Lower leg skin (tissue), 3 donors: Measurements from ENCODE around the gene OFD1.

ENCODE experiments used
- POLR2A ChIP-seq, 2 donors: fragments of 450-650 bp; IDR thresholded peaks; one replicate each; pipeline ENCODE4 v1.6.1; 2016 to 2017; ENCODE audit warnings: antibody characterized with exemption in 2 of 2, mild to moderate bottlenecking in 1 of 2, moderate library complexity in 1 of 2
- TF ChIP-seq, protein P1 (sequence below), 3 donors: fragments of 450-650 bp; IDR thresholded peaks; one replicate each; pipeline ENCODE4 v1.5.1; 2016; ENCODE audit warnings: antibody characterized with exemption in 3 of 3, mild to moderate bottlenecking in 3 of 3, moderate library complexity in 2 of 3

DNA sequence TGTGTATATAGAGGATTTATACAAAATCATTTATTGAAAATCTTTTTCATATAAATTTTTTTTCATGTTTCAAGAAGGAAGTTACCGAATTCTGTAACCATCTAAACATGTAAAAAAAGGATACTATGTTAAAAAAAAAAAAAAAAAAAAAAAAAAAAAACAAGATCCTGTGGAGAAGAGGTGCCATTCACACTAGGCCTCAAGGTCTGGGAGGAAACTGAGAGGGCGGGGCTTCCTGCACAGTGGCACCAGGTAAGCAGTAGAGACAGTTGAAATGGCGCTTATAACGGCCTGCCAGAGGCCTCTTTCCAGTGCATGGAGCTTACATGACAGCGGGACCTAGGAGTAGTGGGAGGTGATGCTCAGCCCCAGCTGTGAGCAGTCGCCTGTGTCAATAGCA, 17.6 kb upstream of the OFD1 start:
- TF ChIP-seq, protein P1, sequence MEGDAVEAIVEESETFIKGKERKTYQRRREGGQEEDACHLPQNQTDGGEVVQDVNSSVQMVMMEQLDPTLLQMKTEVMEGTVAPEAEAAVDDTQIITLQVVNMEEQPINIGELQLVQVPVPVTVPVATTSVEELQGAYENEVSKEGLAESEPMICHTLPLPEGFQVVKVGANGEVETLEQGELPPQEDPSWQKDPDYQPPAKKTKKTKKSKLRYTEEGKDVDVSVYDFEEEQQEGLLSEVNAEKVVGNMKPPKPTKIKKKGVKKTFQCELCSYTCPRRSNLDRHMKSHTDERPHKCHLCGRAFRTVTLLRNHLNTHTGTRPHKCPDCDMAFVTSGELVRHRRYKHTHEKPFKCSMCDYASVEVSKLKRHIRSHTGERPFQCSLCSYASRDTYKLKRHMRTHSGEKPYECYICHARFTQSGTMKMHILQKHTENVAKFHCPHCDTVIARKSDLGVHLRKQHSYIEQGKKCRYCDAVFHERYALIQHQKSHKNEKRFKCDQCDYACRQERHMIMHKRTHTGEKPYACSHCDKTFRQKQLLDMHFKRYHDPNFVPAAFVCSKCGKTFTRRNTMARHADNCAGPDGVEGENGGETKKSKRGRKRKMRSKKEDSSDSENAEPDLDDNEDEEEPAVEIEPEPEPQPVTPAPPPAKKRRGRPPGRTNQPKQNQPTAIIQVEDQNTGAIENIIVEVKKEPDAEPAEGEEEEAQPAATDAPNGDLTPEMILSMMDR (IDR thresholded peaks at IDR 0.05), result no peak
- TF ChIP-seq POLR2A (IDR thresholded peaks at IDR 0.05), result no peak
